Activated T-helper 1 cell treated with Interleukin-2 at 50 U/mL for 16 hours (primary cell): ENCODE measurements around the gene PCSK7.

ENCODE experiments used
- DNase-seq: peaks from one replicate; pipeline ENCODE4 v3.0.0-alpha.2; 2020; ENCODE audit warnings: low read depth

PCSK7 gene

GRCh38 chr11:117154468-117154867 lies 77.4 kb downstream of the PCSK7 start:
- DNase-seq: no peak
